ENCODE measurements around the gene CMTM7.
A peak's percentile ranks its signal among the peaks of the same experiment; 100 is the strongest.

The CMTM7 gene

GRCh38 chr3:32450426-32450825, 58.8 kb downstream of the CMTM7 start:
- Histone ChIP-seq H3K27me3 (ENCODE audit: control insufficient read depth, low read length) (no peaks in the 10 kb centered on the region), H3K4me2 (ENCODE audit: low read length) (peak overlapping the region; percentile 12; the same call in 1 of the 2 replicates), H3K9me3 (ENCODE audit: control insufficient read depth, insufficient read depth, low read length) (no peaks in the 10 kb centered on the region), H3K9me2 (replicated peaks; ENCODE audit: control insufficient read depth, low read length) (no peaks in the 10 kb centered on the region), H4K20me1 (ENCODE audit: control insufficient read depth, insufficient read depth, low read depth, low read length) (no peaks in the 10 kb centered on the region), H3K27ac (ENCODE audit: low read depth, low read length) (no peak overlapping the region), H3F3A (ENCODE audit: control insufficient read depth, insufficient read depth) (no peaks in the 10 kb centered on the region), H3K79me2 (ENCODE audit: control insufficient read depth, low read length) (no peaks in the 10 kb centered on the region), H3K36me3 (ENCODE audit: control insufficient read depth, low read length) (no peaks in the 10 kb centered on the region), H3K4me1 (ENCODE audit: control insufficient read depth, low read length) (peaks cover 25% of the 10 kb centered on the region), H3K4me3 (ENCODE audit: low read length) (no peak overlapping the region)
- TF ChIP-seq CTCF (IDR thresholded peaks at IDR 0.05; ENCODE audit: low read depth, low read length, poor library complexity, severe bottlenecking) (no peak), EZH2phosphoT487 (IDR thresholded peaks at IDR 0.05; ENCODE audit: borderline replicate concordance, low read length) (no peak)

GRCh38 chr3:32450992-32451659, 59.5 kb downstream of the CMTM7 start:
- H3K79me2 ChIP-seq (ENCODE audit: control insufficient read depth, low read length), result no peaks in the 10 kb centered on the region
- no peaks in the 10 kb centered on the region for H3K36me3 ChIP-seq (ENCODE audit: control insufficient read depth, low read length)
- H3K27me3 ChIP-seq (ENCODE audit: control insufficient read depth, low read length), result no peaks in the 10 kb centered on the region
- no peaks in the 10 kb centered on the region for H3K9me3 ChIP-seq (ENCODE audit: control insufficient read depth, insufficient read depth, low read length)
- no peaks in the 10 kb centered on the region for H3K9me2 ChIP-seq (replicated peaks; ENCODE audit: control insufficient read depth, low read length)
- no peak overlapping the region for H3K4me3 ChIP-seq (ENCODE audit: low read length)
- H3F3A ChIP-seq (ENCODE audit: control insufficient read depth, insufficient read depth), result no peaks in the 10 kb centered on the region
- no peak overlapping the region for H3K4me2 ChIP-seq (ENCODE audit: low read length)
- H3K27ac ChIP-seq (ENCODE audit: low read depth, low read length), result no peak overlapping the region
- H3K4me1 ChIP-seq (ENCODE audit: control insufficient read depth, low read length), result peaks cover 32% of the 10 kb centered on the region
- no peaks in the 10 kb centered on the region for H4K20me1 ChIP-seq (ENCODE audit: control insufficient read depth, insufficient read depth, low read depth, low read length)
- no peak for TF ChIP-seq CTCF (IDR thresholded peaks at IDR 0.05; ENCODE audit: low read depth, low read length, poor library complexity, severe bottlenecking)
- TF ChIP-seq EZH2phosphoT487 (IDR thresholded peaks at IDR 0.05; ENCODE audit: borderline replicate concordance, low read length), result no peak

- peaks cover 39% of the 10 kb centered on the region for H3K4me1 ChIP-seq (ENCODE audit: control insufficient read depth, low read length)
- H4K20me1 ChIP-seq (ENCODE audit: control insufficient read depth, insufficient read depth, low read depth, low read length), result no peaks in the 10 kb centered on the region
- no peak overlapping the region for H3K27ac ChIP-seq (ENCODE audit: low read depth, low read length)
- H3K36me3 ChIP-seq (ENCODE audit: control insufficient read depth, low read length), result no peaks in the 10 kb centered on the region
- H3K4me2 ChIP-seq (ENCODE audit: low read length), result no peak overlapping the region
- TF ChIP-seq CTCF (IDR thresholded peaks at IDR 0.05; ENCODE audit: low read depth, low read length, poor library complexity, severe bottlenecking) (no peak), EZH2phosphoT487 (IDR thresholded peaks at IDR 0.05; ENCODE audit: borderline replicate concordance, low read length) (no peak)
- H3K79me2 ChIP-seq (ENCODE audit: control insufficient read depth, low read length), result no peaks in the 10 kb centered on the region
- H3K9me2 ChIP-seq (replicated peaks; ENCODE audit: control insufficient read depth, low read length), result no peaks in the 10 kb centered on the region
- no peaks in the 10 kb centered on the region for H3K27me3 ChIP-seq (ENCODE audit: control insufficient read depth, low read length)
- H3K4me3 ChIP-seq (ENCODE audit: low read length), result no peak overlapping the region
- no peaks in the 10 kb centered on the region for H3F3A ChIP-seq (ENCODE audit: control insufficient read depth, insufficient read depth)
- H3K9me3 ChIP-seq (ENCODE audit: control insufficient read depth, insufficient read depth, low read length), result no peaks in the 10 kb centered on the region
Measured at GRCh38 chr3:32452009-32452408, 60.4 kb downstream of the CMTM7 start.

Measured in DOHH2 (cell line).